HEK293 (cell line): Measurements from ENCODE around the gene ATE1.

Experiments used
- CTCF ChIA-PET: fragments of 350-600 bp; formaldehyde crosslinking; extraction: SDS; loops from one replicate; lab custom pipeline; 2021; ENCODE audit warnings: antibody characterized with exemption; lab: Yijun Ruan, JAX
- POLR2A ChIA-PET: fragments of 300-600 bp; formaldehyde crosslinking; extraction: SDS; loops from one replicate; lab custom pipeline; 2020; ENCODE audit warnings: antibody characterized with exemption, inconsistent platforms; lab: Yijun Ruan, JAX
- H3K27ac ChIP-seq: fragments of 200-500 bp; sonication (Bioruptor generic); 2 replicates; pipeline ENCODE4 v1.5.1; 2014; ENCODE audit warnings: low read depth, low read length, control low read depth, inconsistent platforms; ENCODE audit errors: extremely low read depth
- H3K36me3 ChIP-seq, 2 experiments: fragments of 200-500 bp in 1 of 2; sonication (Bioruptor generic) in 1 of 2; 1 replicate in 1 of 2; 2 replicates in 1 of 2; pipeline ENCODE4 v1.5.1; 2014 to 2017; ENCODE audit warnings: inconsistent platforms in 2 of 2, low read length in 2 of 2; ENCODE audit not compliant: control insufficient read depth in 2 of 2, insufficient read depth in 1 of 2
- H3K4me1 ChIP-seq: fragments of 200-500 bp; sonication (Bioruptor generic); 2 replicates; pipeline ENCODE4 v1.5.1; 2014; ENCODE audit warnings: mild to moderate bottlenecking, low read length, inconsistent platforms; ENCODE audit not compliant: control insufficient read depth, insufficient read depth
- H3K4me3 ChIP-seq: 2 replicates; pipeline ENCODE4 v1.5.1; 2011; ENCODE audit warnings: low read depth, mild to moderate bottlenecking, control low read depth, low read length, moderate library complexity
- H3K9me3 ChIP-seq: fragments of 200-500 bp; sonication (Bioruptor generic); 2 replicates; pipeline ENCODE4 v1.5.1; 2014; ENCODE audit warnings: low read depth, low read length, inconsistent platforms; ENCODE audit not compliant: control insufficient read depth, insufficient read depth
- ATF2 ChIP-seq: fragments of 450-650 bp; formaldehyde crosslinking; IDR thresholded peaks from 2 replicates; pipeline ENCODE4 v1.5.1; 2016; ENCODE audit warnings: missing biosample characterization, missing genetic modification characterization, low read depth
- KLF8 ChIP-seq: fragments of 450-650 bp; formaldehyde crosslinking; IDR thresholded peaks from 2 replicates; pipeline ENCODE4 v1.5.1; 2016; ENCODE audit warnings: missing biosample characterization, missing genetic modification characterization
- MZF1 ChIP-seq: fragments of 450-650 bp; formaldehyde crosslinking; IDR thresholded peaks from 2 replicates; pipeline ENCODE4 v1.5.1; 2017; ENCODE audit warnings: missing biosample characterization, missing genetic modification characterization, borderline replicate concordance
- PATZ1 ChIP-seq: fragments of 450-650 bp; formaldehyde crosslinking; IDR thresholded peaks from 2 replicates; pipeline ENCODE4 v1.5.1; 2016; ENCODE audit warnings: missing biosample characterization, missing genetic modification characterization
- REPIN1 ChIP-seq: fragments of 450-650 bp; formaldehyde crosslinking; IDR thresholded peaks from 2 replicates; pipeline ENCODE4 v1.5.1; 2017; ENCODE audit warnings: missing biosample characterization, missing genetic modification characterization, low read depth
- REST ChIP-seq: fragments of 450-650 bp; formaldehyde crosslinking; IDR thresholded peaks from 2 replicates; pipeline ENCODE4 v1.5.1; 2016; ENCODE audit warnings: missing biosample characterization, missing genetic modification characterization
- ZBTB11 ChIP-seq: fragments of 450-650 bp; formaldehyde crosslinking; conservative IDR thresholded peaks from 2 replicates; pipeline ENCODE4 v1.5.1; 2016; ENCODE audit warnings: low read depth, missing biosample characterization, missing genetic modification characterization
- ZBTB17 ChIP-seq: fragments of 450-650 bp; formaldehyde crosslinking; IDR thresholded peaks from 2 replicates; pipeline ENCODE4 v1.5.1; 2016; ENCODE audit warnings: missing biosample characterization, missing genetic modification characterization
- ZBTB44 ChIP-seq: fragments of 450-650 bp; IDR thresholded peaks from 2 replicates; pipeline ENCODE4 v1.5.1; 2018; ENCODE audit warnings: missing biosample characterization, mild to moderate bottlenecking, missing genetic modification characterization
- ZBTB8A ChIP-seq: fragments of 450-650 bp; formaldehyde crosslinking; IDR thresholded peaks from 2 replicates; pipeline ENCODE4 v1.5.1; 2016; ENCODE audit warnings: missing biosample characterization, missing genetic modification characterization
- ZEB2 ChIP-seq: fragments of 450-650 bp; formaldehyde crosslinking; IDR thresholded peaks from 2 replicates; pipeline ENCODE4 v1.5.1; 2016; ENCODE audit warnings: missing biosample characterization, missing genetic modification characterization
- ZNF23 ChIP-seq: fragments of 450-650 bp; formaldehyde crosslinking; IDR thresholded peaks from 2 replicates; pipeline ENCODE4 v1.5.1; 2016; ENCODE audit warnings: missing biosample characterization, missing genetic modification characterization, borderline replicate concordance
- ZNF549 ChIP-seq: fragments of 450-650 bp; IDR thresholded peaks from 2 replicates; pipeline ENCODE4 v1.5.1; 2018; ENCODE audit warnings: missing biosample characterization, missing genetic modification characterization, mild to moderate bottlenecking, inconsistent platforms, moderate library complexity
- ZNF561 ChIP-seq: fragments of 450-650 bp; IDR thresholded peaks from 2 replicates; pipeline ENCODE4 v1.5.1; 2018; ENCODE audit warnings: missing biosample characterization, missing genetic modification characterization, borderline replicate concordance
- ZNF600 ChIP-seq: fragments of 450-650 bp; formaldehyde crosslinking; IDR thresholded peaks from 2 replicates; pipeline ENCODE4 v1.5.1; 2016; ENCODE audit warnings: missing biosample characterization, missing genetic modification characterization
- ZNF660 ChIP-seq: fragments of 450-650 bp; IDR thresholded peaks from 2 replicates; pipeline ENCODE4 v1.5.1; 2018; ENCODE audit warnings: missing biosample characterization, mild to moderate bottlenecking, missing genetic modification characterization
- ZNF692 ChIP-seq: fragments of 450-650 bp; formaldehyde crosslinking; IDR thresholded peaks from 2 replicates; pipeline ENCODE4 v1.5.1; 2016; ENCODE audit warnings: missing biosample characterization, missing genetic modification characterization
- ZSCAN30 ChIP-seq: fragments of 450-650 bp; IDR thresholded peaks from 2 replicates; pipeline ENCODE4 v1.5.1; 2018; ENCODE audit warnings: missing biosample characterization, mild to moderate bottlenecking, missing genetic modification characterization, moderate library complexity
- ZSCAN5A ChIP-seq: fragments of 450-650 bp; formaldehyde crosslinking; IDR thresholded peaks from 2 replicates; pipeline ENCODE4 v1.5.1; 2016; ENCODE audit warnings: missing biosample characterization, missing genetic modification characterization
- ZXDB ChIP-seq: fragments of 450-650 bp; formaldehyde crosslinking; IDR thresholded peaks from 2 replicates; pipeline ENCODE4 v1.5.1; 2016; ENCODE audit warnings: missing biosample characterization, missing genetic modification characterization

The ATE1 gene

GRCh38 chr10:121974535-121975294 lies 46.9 kb upstream of the ATE1 start, which contains the start of gene NSMCE4A:
NSMCE4A (minus strand) TSS chr10:121975217; CDS start chr10:121975165, 52 bp downstream.
- Histone ChIP-seq H3K27ac (peak within 1 kb of the TSS; percentile 99), H3K4me1 (peaks cover 5% of the 10 kb centered on the region), H3K4me3 (peak within 1 kb of the TSS; percentile 75), H3K36me3 (peaks cover 15 to 30% of the 10 kb centered on the region in 2 experiments), H3K9me3 (no peaks in the 10 kb centered on the region)
- POLR2A ChIA-PET: interaction anchor here (1.0 to 2.4 kb wide), 4 partner anchors 8 to 208 kb away, joined by 3 to 8 read pairs (median 3); partner anchors contain the start of gene ATE1
- CTCF ChIA-PET: interaction anchor here (0.6 to 1.7 kb wide), 11 partner anchors 9 to 214 kb away, joined by 3 to 7 read pairs (median 3); no protein-coding TSS in a partner anchor
- TF ChIP-seq ZBTB44 (tag by site-specific recombination) (peak; percentile 62), ZSCAN30 (tag by site-specific recombination) (peak; percentile 75), ZNF692 (tag by site-specific recombination) (peak; percentile 65; the same call in 1 of the 2 replicates), ZXDB (peak; percentile 75), ZBTB8A (tag by site-specific recombination) (peak; percentile 98), ATF2 (tag by site-specific recombination) (no peak), REPIN1 (tag by site-specific recombination) (no peak), ZBTB11 (peak; percentile 90), ZNF23 (tag by site-specific recombination) (no peak), REST (tag by site-specific recombination) (0 out of 2 replicates have a peak, but pooled peaks have one; percentile 13), ZNF561 (tag by site-specific recombination) (peak; percentile 95), KLF8 (tag by site-specific recombination) (peak; percentile 72; the same call in 1 of the 2 replicates), MZF1 (0 out of 2 replicates have a peak, but pooled peaks have one; percentile 54), ZNF660 (peak; percentile 81), ZNF549 (tag by site-specific recombination) (0 out of 2 replicates have a peak, but pooled peaks have one; percentile 38), ZNF600 (tag by site-specific recombination) (peak; percentile 57), ZEB2 (tag by site-specific recombination) (0 out of 2 replicates have a peak, but pooled peaks have one; percentile 30), ZBTB17 (tag by site-specific recombination) (peak; percentile 21; the same call in 1 of the 2 replicates), PATZ1 (tag by site-specific recombination) (peak; percentile 44; the same call in 1 of the 2 replicates), ZSCAN5A (tag by site-specific recombination) (no peak; the same call in 1 of the 2 replicates)
